Fibroblast of villous mesenchyme (primary cell): ENCODE measurements around the gene CIBAR2. TPM values are rescaled to one million over a fixed set of nuclear protein-coding genes. Genes with fewer than 3 reads are reported as not detected.
A peak's percentile ranks its signal among the peaks of the same experiment; 100 is the strongest.

Source experiments
- DNase-seq: peaks from one replicate; pipeline ENCODE4 v3.0.0-alpha.2; 2010; ENCODE audit warnings: low read depth
- H3K4me3 ChIP-seq: 2 replicates; pipeline ENCODE4 v1.5.1; 2011; ENCODE audit warnings: low read depth, mild to moderate bottlenecking, low read length
- total RNA-seq: library from RNA; depleted of rRNA; stranded (reverse); fragments of >200 nt; gene quantifications from 2 replicates; pipeline ENCODE4 v1.2.3, GENCODE V29; 2012
- TF ChIP-seq, protein P1 (sequence below): IDR thresholded peaks from 2 replicates; pipeline ENCODE4 v1.5.1; 2012; ENCODE audit warnings: low read depth, mild to moderate bottlenecking, low read length; ENCODE audit not compliant: insufficient read depth

Gene CIBAR2
- total RNA-seq, 1 donor: not detected

DNA sequence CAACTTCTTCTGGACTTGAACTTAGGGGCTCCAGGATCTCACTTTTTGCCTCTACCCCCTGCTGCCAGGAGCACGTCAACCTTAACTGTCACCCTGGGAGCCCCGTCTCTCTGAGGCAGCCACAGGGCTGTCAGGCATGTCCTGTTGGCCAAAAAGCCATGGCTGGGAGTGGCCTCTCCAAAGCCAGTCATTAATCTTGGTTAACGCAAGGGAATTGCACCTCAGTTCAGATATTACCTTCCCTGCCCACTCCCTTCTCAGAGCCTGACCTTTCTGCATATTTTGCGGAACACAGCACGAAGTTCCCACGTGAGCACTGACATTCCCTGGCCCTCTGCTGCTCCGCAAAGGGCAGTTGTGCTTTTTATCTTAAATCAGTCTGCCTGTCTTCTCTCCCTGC lies 44.2 kb upstream of the CIBAR2 start:
- DNase-seq: no peak
- TF ChIP-seq, protein P1, sequence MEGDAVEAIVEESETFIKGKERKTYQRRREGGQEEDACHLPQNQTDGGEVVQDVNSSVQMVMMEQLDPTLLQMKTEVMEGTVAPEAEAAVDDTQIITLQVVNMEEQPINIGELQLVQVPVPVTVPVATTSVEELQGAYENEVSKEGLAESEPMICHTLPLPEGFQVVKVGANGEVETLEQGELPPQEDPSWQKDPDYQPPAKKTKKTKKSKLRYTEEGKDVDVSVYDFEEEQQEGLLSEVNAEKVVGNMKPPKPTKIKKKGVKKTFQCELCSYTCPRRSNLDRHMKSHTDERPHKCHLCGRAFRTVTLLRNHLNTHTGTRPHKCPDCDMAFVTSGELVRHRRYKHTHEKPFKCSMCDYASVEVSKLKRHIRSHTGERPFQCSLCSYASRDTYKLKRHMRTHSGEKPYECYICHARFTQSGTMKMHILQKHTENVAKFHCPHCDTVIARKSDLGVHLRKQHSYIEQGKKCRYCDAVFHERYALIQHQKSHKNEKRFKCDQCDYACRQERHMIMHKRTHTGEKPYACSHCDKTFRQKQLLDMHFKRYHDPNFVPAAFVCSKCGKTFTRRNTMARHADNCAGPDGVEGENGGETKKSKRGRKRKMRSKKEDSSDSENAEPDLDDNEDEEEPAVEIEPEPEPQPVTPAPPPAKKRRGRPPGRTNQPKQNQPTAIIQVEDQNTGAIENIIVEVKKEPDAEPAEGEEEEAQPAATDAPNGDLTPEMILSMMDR: no peak
- H3K4me3 ChIP-seq: no peak overlapping the region

DNA sequence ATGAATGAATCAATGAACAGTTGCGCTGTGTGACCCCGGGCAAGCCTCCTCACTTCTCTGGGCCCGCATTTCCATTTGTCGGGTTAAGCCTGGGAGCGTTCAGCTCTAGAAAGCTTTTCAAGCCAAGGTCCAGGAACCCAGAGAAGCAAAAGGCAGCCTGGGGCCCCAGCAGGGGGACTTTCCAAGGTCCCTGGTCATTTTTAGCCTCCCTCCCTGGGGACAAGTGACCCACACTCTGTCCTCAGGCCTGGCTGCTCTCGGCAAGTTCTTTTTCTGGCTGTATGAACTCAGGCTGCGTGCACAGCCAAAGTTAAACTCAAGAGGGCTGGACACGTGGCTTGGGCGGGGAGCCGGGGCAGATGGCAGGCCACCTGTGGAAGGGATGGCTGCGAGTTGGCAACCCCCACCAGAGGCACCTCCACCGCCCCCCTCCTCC lies 41.4 kb upstream of the CIBAR2 start:
- DNase-seq: no peak
- TF ChIP-seq, protein P1: no peak
- no peak overlapping the region for H3K4me3 ChIP-seq

DNA sequence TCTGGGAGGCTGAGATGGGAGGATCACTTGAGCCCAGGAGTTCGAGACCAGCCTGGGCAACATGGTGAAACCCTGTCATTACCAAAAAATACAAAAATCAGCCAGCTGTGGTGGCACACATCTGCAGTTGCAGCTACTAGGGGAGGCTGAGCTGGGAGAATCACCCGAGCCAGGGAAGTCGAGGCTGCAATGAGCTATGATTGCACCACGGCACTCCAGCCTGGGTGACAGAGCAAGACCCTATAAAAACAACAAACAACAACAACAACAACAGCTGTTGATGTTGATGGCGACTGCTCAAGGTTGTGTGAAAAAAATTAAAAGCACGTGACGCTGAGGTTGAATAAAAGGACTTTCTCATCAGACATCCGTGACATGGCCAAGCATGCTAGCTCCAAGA lies 40.8 kb upstream of the CIBAR2 start:
- H3K4me3 ChIP-seq: no peak overlapping the region
- no peak for DNase-seq
- TF ChIP-seq, protein P1: no peak

DNA sequence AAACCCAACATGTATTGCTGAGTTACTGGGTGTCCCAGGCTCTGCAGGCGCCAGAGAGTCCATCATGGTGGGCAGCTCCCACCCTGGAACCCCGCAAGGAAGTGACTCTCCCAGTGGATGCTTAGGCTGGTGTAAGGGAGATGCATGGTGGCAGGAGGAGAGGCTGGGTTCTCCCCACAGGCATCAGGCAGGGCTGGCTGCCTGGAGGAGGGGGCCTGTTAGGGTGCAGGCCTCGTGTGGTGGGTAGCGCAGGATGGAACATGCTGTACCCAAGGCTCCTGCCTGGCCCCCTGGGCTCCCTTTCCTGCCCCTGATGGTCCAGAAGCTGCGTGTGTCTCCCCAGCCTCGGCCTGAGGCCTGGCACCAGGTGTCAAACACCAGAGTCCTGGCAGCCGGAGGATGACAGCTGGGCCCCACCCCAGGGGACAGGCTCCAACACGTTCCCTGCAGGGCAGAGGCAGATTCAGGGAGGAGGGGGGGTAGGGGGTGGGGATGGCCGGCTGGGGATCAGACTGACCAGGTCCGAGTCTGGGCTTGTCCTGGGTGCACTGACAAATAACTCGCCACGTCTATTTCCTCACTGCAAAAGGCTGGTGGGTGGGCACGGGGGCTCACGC lies 40.2 kb upstream of the CIBAR2 start:
- H3K4me3 ChIP-seq: no peak overlapping the region
- TF ChIP-seq, protein P1: no peak
- no peak for DNase-seq

DNA sequence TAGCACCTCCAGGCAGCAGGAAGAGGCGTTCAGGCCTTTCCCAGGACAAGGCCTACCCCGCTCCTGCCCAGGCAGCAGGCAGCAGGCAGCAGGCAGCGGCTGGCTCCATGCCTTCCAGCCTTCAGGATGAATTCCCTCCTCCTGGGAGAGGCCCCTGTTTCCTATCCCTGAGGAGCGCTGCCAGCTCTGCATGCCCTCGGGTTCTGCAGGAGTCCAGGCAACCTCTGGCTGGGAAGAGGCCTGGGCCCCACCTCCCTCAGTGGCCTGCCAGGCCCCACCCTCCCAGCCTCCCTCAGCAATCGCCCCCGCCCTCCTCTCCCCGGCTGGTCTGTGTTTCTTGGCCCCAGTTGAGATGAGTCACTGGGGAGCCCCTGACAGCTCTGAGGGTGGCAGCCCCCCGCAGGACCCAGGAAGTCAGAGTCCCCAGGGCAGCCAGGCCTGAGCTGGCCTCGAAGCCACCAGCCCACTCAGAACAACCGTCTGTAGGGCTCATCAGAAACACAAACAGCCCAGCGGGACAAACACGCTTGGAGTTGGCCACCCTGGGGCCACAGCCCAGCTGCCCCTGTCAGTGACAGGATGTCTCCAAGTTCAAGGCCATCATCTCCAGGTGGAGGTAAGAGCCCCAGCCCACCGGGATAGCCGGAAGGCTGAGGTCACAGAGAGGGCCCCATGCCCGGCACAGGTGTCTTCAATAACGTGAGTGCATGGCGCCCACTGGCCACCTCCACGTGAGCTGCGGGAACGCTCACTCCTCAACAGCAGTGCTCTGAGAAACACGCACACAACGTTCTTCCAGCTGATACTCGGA lies 39.5 kb upstream of the CIBAR2 start:
- H3K4me3 ChIP-seq: no peak overlapping the region
- DNase-seq: peak; percentile 83
- TF ChIP-seq, protein P1: no peak

DNA sequence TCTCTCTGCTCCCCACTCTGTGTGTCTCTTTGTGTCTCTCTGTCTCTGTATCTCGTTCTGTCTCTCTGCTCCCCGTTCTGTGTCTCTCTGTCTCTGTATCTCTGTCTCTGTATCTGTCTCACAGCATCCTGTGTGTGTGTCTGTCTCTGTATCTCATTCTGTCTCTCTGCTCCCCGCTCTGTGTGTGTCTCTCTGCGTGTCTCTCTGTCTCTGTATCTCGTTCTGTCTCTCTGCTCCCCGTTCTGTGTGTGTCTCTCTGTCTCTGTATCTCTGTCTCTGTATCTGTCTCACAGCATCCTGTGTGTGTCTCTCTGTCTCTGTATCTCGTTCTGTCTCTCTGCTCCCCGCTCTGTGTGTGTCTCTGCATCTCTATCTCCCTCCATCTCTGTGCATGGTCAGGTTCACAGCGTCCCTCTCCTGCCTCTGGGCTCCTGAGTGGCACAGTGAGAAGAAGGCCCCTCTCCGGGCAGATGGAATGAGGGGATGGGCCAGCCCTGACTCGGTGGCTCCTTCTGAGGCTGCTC lies 38.9 kb upstream of the CIBAR2 start:
- TF ChIP-seq, protein P1: no peak
- no peak for DNase-seq
- no peak overlapping the region for H3K4me3 ChIP-seq
